K562 (cell line): ENCODE data around the gene ZFP3. TPM values are rescaled to one million over a fixed set of nuclear protein-coding genes. Genes with fewer than 3 reads are reported as not detected.
A peak's percentile ranks its signal among the peaks of the same experiment; 100 is the strongest.

Source experiments
- CGGBP1 ChIP-seq: fragments of 250-450 bp; sonication (Bioruptor Pico); IDR thresholded peaks from 2 replicates; pipeline ENCODE4 v1.9.0; 2021; ENCODE audit warnings: mild to moderate bottlenecking
- CREB3L1 ChIP-seq: fragments of 450-650 bp; IDR thresholded peaks from 2 replicates; pipeline ENCODE4 v1.6.1; 2014; ENCODE audit warnings: low read depth, mild to moderate bottlenecking, moderate library complexity, borderline replicate concordance
- LCOR ChIP-seq: sonication (generic); formaldehyde crosslinking; IDR thresholded peaks from 2 replicates; pipeline ENCODE4 v1.8.0; 2022; ENCODE audit warnings: mild to moderate bottlenecking, missing genetic modification reagents
- MTF1 ChIP-seq: fragments of 250-450 bp; sonication (Bioruptor Pico); IDR thresholded peaks from 2 replicates; pipeline ENCODE4 v1.9.0; 2021; ENCODE audit warnings: moderate library complexity, mild to moderate bottlenecking, inconsistent platforms, borderline replicate concordance
- NCOA1 ChIP-seq: fragments of 450-650 bp; IDR thresholded peaks from 2 replicates; pipeline ENCODE4 v1.6.1; 2016; ENCODE audit warnings: low read depth
- PHB ChIP-seq: fragments of 250-450 bp; sonication (Bioruptor Pico); IDR thresholded peaks from 2 replicates; pipeline ENCODE4 v1.5.0; 2021
- ZFP30 ChIP-seq: fragments of 250-450 bp; sonication (Bioruptor Pico); IDR thresholded peaks from 2 replicates; pipeline ENCODE4 v1.8.0; 2022; ENCODE audit warnings: moderate library complexity, mild to moderate bottlenecking, inconsistent platforms, borderline replicate concordance
- ZNF316 ChIP-seq: fragments of 450-650 bp; IDR thresholded peaks from 2 replicates; pipeline ENCODE4 v1.6.1; 2016
- polyA plus RNA-seq, 8 experiments: library from polyadenylated mRNA; depleted of rRNA in 4 of 8; stranded (reverse) in 5 of 8; unstranded in 3 of 8; fragments of >200 nt; fragmentation: Nextera tagmentation in 2 of 8; fragmentation: Illumina TruSeq in 1 of 8; extraction: Ambion mirVana in 2 of 8; extraction: Trizol in 1 of 8; gene quantifications; 2 replicates each; pipeline versions ENCODE4 v1.2.1 to v1.2.3, GENCODE V29; 2011 to 2014; ENCODE audit warnings: inconsistent platforms in 1 of 8, missing spikeins in 1 of 8
- total RNA-seq, 7 experiments: library from RNA; depleted of rRNA in 6 of 7; stranded (reverse); fragments of >200 nt in 6 of 7; fragmentation: Illumina TruSeq in 2 of 7; extraction: Trizol in 2 of 7; gene quantifications; 2 replicates each; pipeline versions ENCODE4 v1.2.1 to v1.2.3, GENCODE V29; 2011 to 2021; ENCODE audit warnings: low replicate concordance in 1 of 7
- TF ChIP-seq, protein P1 (sequence below): fragments of 250-450 bp; sonication (Bioruptor Pico); IDR thresholded peaks from 2 replicates; pipeline ENCODE4 v1.4.0; 2020; ENCODE audit warnings: mild to moderate bottlenecking, moderate library complexity
- TF ChIP-seq, protein P2 (sequence below): fragments of 200-600 bp; sonication (generic); IDR thresholded peaks from one replicate; pipeline ENCODE4 v1.6.1; 2012; ENCODE audit warnings: mild to moderate bottlenecking, low read depth, low read length, inconsistent platforms

Gene ZFP3
- total and polyA plus RNA-seq, 9 of the 15 experiments (the other 6 are each of a cell fraction or from before 2014, with no cell fraction given), result 0.04 TPM; not detected in 8

GRCh38 chr17:5111402-5112204, 33.3 kb downstream of the ZFP3 start, which contains the start of gene ZNF232 (continued):
- TF ChIP-seq CGGBP1 (no peak), LCOR (CRISPR knock-in tag) (no peak), NCOA1 (no peak), ZNF316 (no peak), MTF1 (CRISPR knock-in tag) (no peak), ZFP30 (no peak), PHB (CRISPR knock-in tag) (no peak), CREB3L1 (peak; percentile 50; the same call in 1 of the 2 replicates)
- TF ChIP-seq, protein P1, sequence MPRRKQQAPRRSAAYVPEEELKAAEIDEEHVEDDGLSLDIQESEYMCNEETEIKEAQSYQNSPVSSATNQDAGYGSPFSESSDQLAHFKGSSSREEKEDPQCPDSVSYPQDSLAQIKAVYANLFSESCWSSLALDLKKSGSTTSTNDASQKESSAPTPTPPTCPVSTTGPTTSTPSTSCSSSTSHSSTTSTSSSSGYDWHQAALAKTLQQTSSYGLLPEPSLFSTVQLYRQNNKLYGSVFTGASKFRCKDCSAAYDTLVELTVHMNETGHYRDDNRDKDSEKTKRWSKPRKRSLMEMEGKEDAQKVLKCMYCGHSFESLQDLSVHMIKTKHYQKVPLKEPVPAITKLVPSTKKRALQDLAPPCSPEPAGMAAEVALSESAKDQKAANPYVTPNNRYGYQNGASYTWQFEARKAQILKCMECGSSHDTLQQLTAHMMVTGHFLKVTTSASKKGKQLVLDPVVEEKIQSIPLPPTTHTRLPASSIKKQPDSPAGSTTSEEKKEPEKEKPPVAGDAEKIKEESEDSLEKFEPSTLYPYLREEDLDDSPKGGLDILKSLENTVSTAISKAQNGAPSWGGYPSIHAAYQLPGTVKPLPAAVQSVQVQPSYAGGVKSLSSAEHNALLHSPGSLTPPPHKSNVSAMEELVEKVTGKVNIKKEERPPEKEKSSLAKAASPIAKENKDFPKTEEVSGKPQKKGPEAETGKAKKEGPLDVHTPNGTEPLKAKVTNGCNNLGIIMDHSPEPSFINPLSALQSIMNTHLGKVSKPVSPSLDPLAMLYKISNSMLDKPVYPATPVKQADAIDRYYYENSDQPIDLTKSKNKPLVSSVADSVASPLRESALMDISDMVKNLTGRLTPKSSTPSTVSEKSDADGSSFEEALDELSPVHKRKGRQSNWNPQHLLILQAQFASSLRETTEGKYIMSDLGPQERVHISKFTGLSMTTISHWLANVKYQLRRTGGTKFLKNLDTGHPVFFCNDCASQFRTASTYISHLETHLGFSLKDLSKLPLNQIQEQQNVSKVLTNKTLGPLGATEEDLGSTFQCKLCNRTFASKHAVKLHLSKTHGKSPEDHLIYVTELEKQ (CRISPR knock-in tag), result no peak
- TF ChIP-seq, protein P2, sequence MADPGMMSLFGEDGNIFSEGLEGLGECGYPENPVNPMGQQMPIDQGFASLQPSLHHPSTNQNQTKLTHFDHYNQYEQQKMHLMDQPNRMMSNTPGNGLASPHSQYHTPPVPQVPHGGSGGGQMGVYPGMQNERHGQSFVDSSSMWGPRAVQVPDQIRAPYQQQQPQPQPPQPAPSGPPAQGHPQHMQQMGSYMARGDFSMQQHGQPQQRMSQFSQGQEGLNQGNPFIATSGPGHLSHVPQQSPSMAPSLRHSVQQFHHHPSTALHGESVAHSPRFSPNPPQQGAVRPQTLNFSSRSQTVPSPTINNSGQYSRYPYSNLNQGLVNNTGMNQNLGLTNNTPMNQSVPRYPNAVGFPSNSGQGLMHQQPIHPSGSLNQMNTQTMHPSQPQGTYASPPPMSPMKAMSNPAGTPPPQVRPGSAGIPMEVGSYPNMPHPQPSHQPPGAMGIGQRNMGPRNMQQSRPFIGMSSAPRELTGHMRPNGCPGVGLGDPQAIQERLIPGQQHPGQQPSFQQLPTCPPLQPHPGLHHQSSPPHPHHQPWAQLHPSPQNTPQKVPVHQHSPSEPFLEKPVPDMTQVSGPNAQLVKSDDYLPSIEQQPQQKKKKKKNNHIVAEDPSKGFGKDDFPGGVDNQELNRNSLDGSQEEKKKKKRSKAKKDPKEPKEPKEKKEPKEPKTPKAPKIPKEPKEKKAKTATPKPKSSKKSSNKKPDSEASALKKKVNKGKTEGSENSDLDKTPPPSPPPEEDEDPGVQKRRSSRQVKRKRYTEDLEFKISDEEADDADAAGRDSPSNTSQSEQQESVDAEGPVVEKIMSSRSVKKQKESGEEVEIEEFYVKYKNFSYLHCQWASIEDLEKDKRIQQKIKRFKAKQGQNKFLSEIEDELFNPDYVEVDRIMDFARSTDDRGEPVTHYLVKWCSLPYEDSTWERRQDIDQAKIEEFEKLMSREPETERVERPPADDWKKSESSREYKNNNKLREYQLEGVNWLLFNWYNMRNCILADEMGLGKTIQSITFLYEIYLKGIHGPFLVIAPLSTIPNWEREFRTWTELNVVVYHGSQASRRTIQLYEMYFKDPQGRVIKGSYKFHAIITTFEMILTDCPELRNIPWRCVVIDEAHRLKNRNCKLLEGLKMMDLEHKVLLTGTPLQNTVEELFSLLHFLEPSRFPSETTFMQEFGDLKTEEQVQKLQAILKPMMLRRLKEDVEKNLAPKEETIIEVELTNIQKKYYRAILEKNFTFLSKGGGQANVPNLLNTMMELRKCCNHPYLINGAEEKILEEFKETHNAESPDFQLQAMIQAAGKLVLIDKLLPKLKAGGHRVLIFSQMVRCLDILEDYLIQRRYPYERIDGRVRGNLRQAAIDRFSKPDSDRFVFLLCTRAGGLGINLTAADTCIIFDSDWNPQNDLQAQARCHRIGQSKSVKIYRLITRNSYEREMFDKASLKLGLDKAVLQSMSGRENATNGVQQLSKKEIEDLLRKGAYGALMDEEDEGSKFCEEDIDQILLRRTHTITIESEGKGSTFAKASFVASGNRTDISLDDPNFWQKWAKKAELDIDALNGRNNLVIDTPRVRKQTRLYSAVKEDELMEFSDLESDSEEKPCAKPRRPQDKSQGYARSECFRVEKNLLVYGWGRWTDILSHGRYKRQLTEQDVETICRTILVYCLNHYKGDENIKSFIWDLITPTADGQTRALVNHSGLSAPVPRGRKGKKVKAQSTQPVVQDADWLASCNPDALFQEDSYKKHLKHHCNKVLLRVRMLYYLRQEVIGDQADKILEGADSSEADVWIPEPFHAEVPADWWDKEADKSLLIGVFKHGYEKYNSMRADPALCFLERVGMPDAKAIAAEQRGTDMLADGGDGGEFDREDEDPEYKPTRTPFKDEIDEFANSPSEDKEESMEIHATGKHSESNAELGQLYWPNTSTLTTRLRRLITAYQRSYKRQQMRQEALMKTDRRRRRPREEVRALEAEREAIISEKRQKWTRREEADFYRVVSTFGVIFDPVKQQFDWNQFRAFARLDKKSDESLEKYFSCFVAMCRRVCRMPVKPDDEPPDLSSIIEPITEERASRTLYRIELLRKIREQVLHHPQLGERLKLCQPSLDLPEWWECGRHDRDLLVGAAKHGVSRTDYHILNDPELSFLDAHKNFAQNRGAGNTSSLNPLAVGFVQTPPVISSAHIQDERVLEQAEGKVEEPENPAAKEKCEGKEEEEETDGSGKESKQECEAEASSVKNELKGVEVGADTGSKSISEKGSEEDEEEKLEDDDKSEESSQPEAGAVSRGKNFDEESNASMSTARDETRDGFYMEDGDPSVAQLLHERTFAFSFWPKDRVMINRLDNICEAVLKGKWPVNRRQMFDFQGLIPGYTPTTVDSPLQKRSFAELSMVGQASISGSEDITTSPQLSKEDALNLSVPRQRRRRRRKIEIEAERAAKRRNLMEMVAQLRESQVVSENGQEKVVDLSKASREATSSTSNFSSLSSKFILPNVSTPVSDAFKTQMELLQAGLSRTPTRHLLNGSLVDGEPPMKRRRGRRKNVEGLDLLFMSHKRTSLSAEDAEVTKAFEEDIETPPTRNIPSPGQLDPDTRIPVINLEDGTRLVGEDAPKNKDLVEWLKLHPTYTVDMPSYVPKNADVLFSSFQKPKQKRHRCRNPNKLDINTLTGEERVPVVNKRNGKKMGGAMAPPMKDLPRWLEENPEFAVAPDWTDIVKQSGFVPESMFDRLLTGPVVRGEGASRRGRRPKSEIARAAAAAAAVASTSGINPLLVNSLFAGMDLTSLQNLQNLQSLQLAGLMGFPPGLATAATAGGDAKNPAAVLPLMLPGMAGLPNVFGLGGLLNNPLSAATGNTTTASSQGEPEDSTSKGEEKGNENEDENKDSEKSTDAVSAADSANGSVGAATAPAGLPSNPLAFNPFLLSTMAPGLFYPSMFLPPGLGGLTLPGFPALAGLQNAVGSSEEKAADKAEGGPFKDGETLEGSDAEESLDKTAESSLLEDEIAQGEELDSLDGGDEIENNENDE, result no peak
